ENCODE results near the gene PDE7B.

DNA sequence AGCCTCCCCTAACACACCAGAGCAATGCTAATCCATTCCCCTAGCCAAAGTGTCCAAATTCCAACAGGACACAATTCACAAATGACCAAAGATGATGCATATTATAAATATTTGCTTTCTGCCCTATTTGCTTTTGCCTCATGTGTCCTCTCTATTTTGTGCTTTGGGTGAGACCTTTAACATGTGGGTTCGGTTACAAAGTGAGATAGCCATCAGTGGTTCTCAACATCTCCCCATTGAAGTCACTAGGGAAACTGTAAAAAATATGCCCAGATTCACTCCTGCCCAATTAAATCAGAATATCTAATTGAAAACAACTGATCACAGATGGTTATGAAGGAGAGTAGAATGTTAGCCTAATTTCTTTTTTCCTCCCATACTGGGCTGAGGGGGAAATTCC is 239.4 kb downstream of the PDE7B start:
- TF ChIP-seq, protein P1, sequence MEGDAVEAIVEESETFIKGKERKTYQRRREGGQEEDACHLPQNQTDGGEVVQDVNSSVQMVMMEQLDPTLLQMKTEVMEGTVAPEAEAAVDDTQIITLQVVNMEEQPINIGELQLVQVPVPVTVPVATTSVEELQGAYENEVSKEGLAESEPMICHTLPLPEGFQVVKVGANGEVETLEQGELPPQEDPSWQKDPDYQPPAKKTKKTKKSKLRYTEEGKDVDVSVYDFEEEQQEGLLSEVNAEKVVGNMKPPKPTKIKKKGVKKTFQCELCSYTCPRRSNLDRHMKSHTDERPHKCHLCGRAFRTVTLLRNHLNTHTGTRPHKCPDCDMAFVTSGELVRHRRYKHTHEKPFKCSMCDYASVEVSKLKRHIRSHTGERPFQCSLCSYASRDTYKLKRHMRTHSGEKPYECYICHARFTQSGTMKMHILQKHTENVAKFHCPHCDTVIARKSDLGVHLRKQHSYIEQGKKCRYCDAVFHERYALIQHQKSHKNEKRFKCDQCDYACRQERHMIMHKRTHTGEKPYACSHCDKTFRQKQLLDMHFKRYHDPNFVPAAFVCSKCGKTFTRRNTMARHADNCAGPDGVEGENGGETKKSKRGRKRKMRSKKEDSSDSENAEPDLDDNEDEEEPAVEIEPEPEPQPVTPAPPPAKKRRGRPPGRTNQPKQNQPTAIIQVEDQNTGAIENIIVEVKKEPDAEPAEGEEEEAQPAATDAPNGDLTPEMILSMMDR (IDR thresholded peaks at IDR 0.05; ENCODE audit: low read depth, low read length, missing input control): no peak
- TF ChIP-seq RAD21 (IDR thresholded peaks at IDR 0.05) (no peak), JUND (IDR thresholded peaks at IDR 0.05) (no peak), RXRA (IDR thresholded peaks at IDR 0.05) (no peak), HNF4G (IDR thresholded peaks at IDR 0.05) (no peak)
